Hepatocyte (in vitro differentiated cells): ENCODE measurements around the gene SRM.

Experiments used
- CTCF ChIP-seq: fragments of 200-600 bp; sonication (generic); IDR thresholded peaks from 2 replicates; pipeline ENCODE4 v1.5.1; 2016; ENCODE audit warnings: antibody characterized with exemption, mild to moderate bottlenecking; ENCODE audit not compliant: poor library complexity
- EZH2 ChIP-seq: fragments of 200-600 bp; sonication (generic); IDR thresholded peaks from 2 replicates; pipeline ENCODE4 v1.6.1; 2016; ENCODE audit warnings: antibody characterized with exemption, mild to moderate bottlenecking, borderline replicate concordance

- no peak for TF ChIP-seq CTCF
- TF ChIP-seq EZH2: no peak
Measured at GRCh38 chr1:11064942-11065341, 5.1 kb upstream of the SRM start.
